ENCODE data around the gene CNTLN.
"Not testable (repeated sequence)": the region's sequence is repeated elsewhere in the genome, so short reads cannot be mapped to it uniquely, and the experiment has no call there.

CNTLN gene

GRCh38 chr9:17394881-17395510, 260.2 kb downstream of the CNTLN start:
- no peaks in the 10 kb centered on the region for H3K9me2 ChIP-seq (replicated peaks; ENCODE audit: insufficient read depth, low read length)
- H3K36me3 ChIP-seq (ENCODE audit: low read length) = no peaks in the 10 kb centered on the region
- no peak overlapping the region for H3K27ac ChIP-seq (ENCODE audit: low read depth, low read length)
- H3K4me3 ChIP-seq (ENCODE audit: insufficient read depth, low read length, poor library complexity, severe bottlenecking) = no peak overlapping the region
- H3K4me2 ChIP-seq (ENCODE audit: low read depth, low read length, poor library complexity, severe bottlenecking) = no peak overlapping the region
- TF ChIP-seq CTCF (IDR thresholded peaks at IDR 0.05; ENCODE audit: insufficient read depth, low read length, poor library complexity, severe bottlenecking) = no peak
- no peak for TF ChIP-seq EZH2phosphoT487 (conservative IDR thresholded peaks at IDR 0.05; ENCODE audit: low read length)
- H3K79me2 ChIP-seq (ENCODE audit: insufficient read depth, low read length) = no peaks in the 10 kb centered on the region
- H3K27me3 ChIP-seq (ENCODE audit: low read length) = no peaks in the 10 kb centered on the region
- H3K9me3 ChIP-seq (ENCODE audit: insufficient read depth, low read length) = no peaks in the 10 kb centered on the region
- H4K20me1 ChIP-seq (ENCODE audit: low read depth, low read length) = no peaks in the 10 kb centered on the region
- H3F3A ChIP-seq (ENCODE audit: insufficient read depth) = no peaks in the 10 kb centered on the region
- no peak overlapping the region for H2AFZ ChIP-seq (ENCODE audit: low read depth, low read length, severe bottlenecking)
- no peak overlapping the region for H3K9ac ChIP-seq (ENCODE audit: low read length)

DNA sequence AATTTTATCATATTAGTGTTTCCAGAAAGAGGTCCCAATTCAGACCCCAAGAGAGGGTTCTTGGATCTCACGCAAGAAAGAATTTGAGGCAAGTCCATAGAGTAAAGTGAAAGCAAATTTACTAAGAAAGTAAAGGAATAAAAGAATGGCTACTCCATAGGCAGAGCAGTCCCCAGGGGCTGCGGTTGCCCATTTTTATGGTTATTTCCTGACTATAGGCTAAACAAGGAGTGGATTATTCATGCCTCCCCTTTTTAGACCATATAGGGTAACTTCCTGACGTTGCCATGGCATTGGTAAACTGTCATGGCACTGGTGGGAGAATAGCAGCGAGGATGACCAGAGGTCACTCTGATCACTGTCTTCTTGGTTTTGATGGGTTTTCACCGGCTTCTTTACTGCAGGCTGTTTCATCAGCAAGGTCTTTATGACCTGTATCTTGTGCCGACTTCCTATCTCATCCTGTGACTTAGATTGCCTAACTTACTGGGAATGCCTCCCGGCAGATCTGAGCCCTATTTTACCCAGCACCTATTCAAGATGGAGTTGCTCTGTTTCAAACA, 262.4 kb downstream of the CNTLN start:
- not testable (repeated sequence) for H3K36me3 ChIP-seq (ENCODE audit: low read length); H3F3A ChIP-seq (ENCODE audit: insufficient read depth); H3K79me2 ChIP-seq (ENCODE audit: insufficient read depth, low read length); H3K9ac ChIP-seq (ENCODE audit: low read length); H2AFZ ChIP-seq (ENCODE audit: low read depth, low read length, severe bottlenecking); H3K4me2 ChIP-seq (ENCODE audit: low read depth, low read length, poor library complexity, severe bottlenecking); H3K9me2 ChIP-seq (replicated peaks; ENCODE audit: insufficient read depth, low read length); H3K4me3 ChIP-seq (ENCODE audit: insufficient read depth, low read length, poor library complexity, severe bottlenecking); H3K27ac ChIP-seq (ENCODE audit: low read depth, low read length); H3K27me3 ChIP-seq (ENCODE audit: low read length); H3K9me3 ChIP-seq (ENCODE audit: insufficient read depth, low read length); H4K20me1 ChIP-seq (ENCODE audit: low read depth, low read length)

GRCh38 chr9:17398350-17398749, 263.5 kb downstream of the CNTLN start:
- H3K9ac ChIP-seq (ENCODE audit: low read length) = no peak overlapping the region

More at GRCh38 chr9:17398350-17398749, 263.5 kb downstream of the CNTLN start:
- Histone ChIP-seq H3K9me2 (replicated peaks; ENCODE audit: insufficient read depth, low read length) (no peaks in the 10 kb centered on the region), H3K4me3 (ENCODE audit: insufficient read depth, low read length, poor library complexity, severe bottlenecking) (no peak overlapping the region), H3K4me2 (ENCODE audit: low read depth, low read length, poor library complexity, severe bottlenecking) (no peak overlapping the region), H3F3A (ENCODE audit: insufficient read depth) (no peaks in the 10 kb centered on the region), H4K20me1 (ENCODE audit: low read depth, low read length) (no peaks in the 10 kb centered on the region), H2AFZ (ENCODE audit: low read depth, low read length, severe bottlenecking) (no peak overlapping the region), H3K36me3 (ENCODE audit: low read length) (no peaks in the 10 kb centered on the region), H3K79me2 (ENCODE audit: insufficient read depth, low read length) (no peaks in the 10 kb centered on the region), H3K27ac (ENCODE audit: low read depth, low read length) (no peak overlapping the region), H3K27me3 (ENCODE audit: low read length) (no peaks in the 10 kb centered on the region), H3K9me3 (ENCODE audit: insufficient read depth, low read length) (no peaks in the 10 kb centered on the region)
- TF ChIP-seq EZH2phosphoT487 (conservative IDR thresholded peaks at IDR 0.05; ENCODE audit: low read length) = no peak
- TF ChIP-seq CTCF (IDR thresholded peaks at IDR 0.05; ENCODE audit: insufficient read depth, low read length, poor library complexity, severe bottlenecking) = no peak
